Stromal cell of bone marrow (primary cell): Measurements from ENCODE around the gene DNAJC5G.
"Not testable (repeated sequence)": the region's sequence is repeated elsewhere in the genome, so short reads cannot be mapped to it uniquely, and the experiment has no call there.

Experiments used
- DNase-seq: peaks from one replicate; pipeline ENCODE4 v3.0.0-alpha.2; 2012; ENCODE audit warnings: low read depth

Gene DNAJC5G

GRCh38 chr2:27281855-27282559 is 6.8 kb downstream of the DNAJC5G start, which contains the start of gene TRIM54:
TRIM54 (plus strand) TSS chr2:27282429; CDS start chr2:27282732, 303 bp downstream.
- DNase-seq: no peak

DNA sequence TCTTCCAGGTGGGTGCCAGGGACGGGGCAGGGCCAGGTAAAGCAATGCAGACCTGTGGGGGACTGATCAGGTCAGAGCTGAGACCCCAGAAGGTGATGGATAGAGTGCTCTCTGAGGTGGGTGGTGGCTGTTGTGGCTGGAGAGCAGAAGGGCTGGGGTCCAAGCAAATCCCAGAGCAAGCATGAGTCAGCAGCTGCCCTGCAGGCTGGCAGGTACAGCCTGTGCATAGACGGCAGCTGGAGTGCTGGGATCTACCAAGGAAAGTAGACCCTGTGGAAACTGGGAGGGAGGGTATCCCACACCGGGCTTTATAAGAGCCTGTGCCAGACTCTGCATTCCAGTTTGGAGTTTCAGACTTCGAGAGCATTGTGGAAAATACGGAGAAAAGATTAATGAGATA is 7.7 kb downstream of the DNAJC5G start:
- no peak for DNase-seq

DNA sequence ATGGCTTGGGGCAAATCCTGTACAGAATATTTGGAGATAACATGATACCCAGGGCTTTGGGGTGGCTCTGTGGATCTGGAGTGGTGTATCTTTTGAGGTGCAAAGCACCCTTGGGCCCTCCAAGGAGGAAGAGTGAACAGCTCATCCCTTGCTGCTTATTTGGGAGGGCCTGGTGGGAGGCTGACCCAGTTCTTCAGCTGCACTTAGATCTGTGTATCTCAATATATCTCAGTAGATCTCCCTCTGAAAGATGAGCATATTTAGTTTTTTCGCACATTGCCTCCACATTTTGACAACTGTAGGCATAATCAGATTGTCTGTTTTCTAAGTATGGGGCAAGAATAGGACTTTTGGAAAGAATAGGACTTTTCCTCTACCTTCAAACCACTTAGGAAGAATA is 9.8 kb downstream of the DNAJC5G start:
- no peak for DNase-seq

GRCh38 chr2:27285481-27285880 is 10.2 kb downstream of the DNAJC5G start:
- no peak for DNase-seq

DNA sequence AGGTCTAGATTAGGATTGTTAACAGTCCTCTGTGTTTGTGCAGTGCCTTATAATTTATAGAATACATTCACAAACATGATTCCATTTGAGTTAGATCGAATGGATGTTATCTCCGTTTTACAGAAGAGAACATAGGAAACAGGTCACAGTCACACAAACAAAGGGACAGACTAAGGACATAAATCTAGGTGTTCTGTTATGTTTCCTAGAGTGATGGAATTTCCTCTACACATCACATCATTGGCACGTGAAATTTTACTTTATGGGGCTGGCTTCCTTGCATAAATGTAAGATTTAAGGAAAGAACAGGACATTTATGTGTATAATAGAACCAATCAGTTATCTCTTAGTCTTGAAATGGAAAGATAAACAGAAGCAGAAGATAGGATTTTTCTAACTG is 13.4 kb downstream of the DNAJC5G start:
- DNase-seq: no peak

DNA sequence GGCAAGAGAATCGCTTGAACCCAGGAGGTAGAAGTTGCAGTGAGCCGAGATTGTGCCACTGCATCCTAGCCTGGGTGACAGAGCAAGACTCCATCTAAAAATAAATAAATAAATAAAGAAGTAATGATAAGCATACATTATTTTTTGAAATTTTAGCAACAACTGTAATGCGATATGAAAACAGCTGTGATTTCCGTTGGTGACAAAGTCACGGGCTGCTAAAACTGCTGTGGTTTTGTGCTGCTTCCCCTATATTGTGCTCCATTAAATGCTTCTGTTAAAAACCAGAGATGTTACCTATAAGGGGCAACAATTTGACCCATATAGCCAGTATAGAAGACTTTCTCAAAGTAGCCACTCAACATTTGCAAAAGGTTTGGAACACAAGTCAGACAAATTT is 15.3 kb downstream of the DNAJC5G start:
- no peak for DNase-seq

GRCh38 chr2:27291865-27292264 is 16.6 kb downstream of the DNAJC5G start:
- DNase-seq: no peak

DNA sequence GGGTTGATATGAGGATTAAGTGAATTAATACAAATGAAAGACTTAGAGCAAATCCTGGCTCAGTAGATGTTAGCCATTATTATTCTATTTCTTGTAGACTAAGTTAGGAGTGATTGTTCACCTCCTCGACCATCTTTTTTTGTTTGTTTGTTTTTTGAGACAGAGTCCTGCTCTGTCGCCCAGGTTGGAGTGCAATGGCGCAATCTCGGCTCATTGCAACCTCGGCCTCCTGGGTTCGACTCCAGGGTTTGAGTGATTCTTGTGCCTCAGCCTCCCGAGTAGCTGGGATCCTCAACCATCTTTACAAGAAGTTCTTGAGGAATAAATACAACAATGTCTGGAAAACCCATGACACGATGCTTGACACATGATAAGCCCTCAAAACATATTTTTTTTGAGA is 19.7 kb downstream of the DNAJC5G start:
- DNase-seq: no peak

GRCh38 chr2:27296481-27296880 is 21.2 kb downstream of the DNAJC5G start:
- DNase-seq: no peak

DNA sequence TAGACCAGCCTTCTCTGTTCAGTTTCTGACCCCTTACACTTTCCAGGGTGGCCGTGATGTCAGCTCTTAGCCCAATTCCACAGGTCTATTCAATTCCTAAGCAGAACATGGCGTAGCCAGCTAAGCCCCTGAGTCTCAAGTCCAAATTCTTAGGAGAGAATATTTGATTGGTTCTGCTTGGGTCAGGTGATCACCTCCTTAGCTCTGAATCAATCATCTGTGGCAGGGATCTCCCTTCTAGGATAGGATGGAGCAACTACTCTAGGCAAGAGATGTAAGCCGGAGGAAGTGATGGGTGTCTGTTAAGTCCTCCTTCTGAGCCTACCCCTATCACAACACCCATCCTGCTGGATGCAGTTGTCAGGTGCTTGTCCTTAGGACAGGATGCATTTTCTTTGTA is 22.0 kb downstream of the DNAJC5G start:
- DNase-seq: no peak

- no peak for DNase-seq
Measured at GRCh38 chr2:27298391-27299080, 23.3 kb downstream of the DNAJC5G start.

- not testable (repeated sequence) for DNase-seq
Measured at GRCh38 chr2:27300606-27301005, 25.4 kb downstream of the DNAJC5G start.

DNA sequence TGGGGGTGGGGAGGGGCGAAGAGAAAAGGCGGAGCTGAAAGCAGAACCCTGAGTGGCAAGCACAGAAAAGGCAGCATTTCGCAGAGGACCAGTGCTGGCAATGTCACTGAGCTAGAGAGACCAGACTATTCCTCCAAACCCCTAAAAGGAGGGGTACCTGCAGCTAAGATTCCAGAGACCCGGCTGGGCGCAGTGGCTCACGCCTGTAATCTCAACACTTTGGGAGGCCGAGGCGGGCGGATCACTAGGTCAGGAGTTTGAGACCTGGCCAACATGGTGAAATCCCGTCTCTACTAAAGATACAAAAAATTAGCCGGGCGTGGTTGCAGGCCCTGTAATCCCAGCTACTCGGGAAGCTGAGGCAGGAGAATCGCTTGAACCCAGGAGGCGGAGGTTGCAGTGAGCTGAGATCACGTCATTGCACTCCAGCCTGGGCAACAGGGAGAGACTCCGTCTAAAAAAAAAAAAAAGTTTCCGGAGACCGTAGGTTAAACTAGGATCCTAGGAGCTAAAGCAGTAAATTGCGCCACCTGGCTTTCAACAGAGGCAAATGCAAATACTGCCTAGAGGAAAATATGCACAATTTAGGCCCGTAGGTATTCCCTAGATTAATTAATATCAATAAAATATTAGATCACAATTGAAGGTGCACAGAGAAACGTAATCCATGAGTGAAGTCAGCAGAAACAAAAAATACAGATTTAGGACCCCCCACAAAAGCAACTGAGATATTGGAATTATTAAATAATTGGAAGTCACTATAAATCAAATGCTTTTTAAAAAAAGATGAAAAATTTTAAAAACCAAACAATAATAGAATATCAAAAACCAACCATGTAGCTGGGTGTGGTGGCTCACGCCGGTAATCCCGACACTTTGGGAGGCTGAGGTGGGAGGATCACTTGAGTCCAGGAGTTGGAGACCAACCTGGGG is 28.1 kb downstream of the DNAJC5G start:
- DNase-seq: peak; percentile 59

- DNase-seq: no peak
Measured at GRCh38 chr2:27304488-27305240, 29.4 kb downstream of the DNAJC5G start.

DNA sequence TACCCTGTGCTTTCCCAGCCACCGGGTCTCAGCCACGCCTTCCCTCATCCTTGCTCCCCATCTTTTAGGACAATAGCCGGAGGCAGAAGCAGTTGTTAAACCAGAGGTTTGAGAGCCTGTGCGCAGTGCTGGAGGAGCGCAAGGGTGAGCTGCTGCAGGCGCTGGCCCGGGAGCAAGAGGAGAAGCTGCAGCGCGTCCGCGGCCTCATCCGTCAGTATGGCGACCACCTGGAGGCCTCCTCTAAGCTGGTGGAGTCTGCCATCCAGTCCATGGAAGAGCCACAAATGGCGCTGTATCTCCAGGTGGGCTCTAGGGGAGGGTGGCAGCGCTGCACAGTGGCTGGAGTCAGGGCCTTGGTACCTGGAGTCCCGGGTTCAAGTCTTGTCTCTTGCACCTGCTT is 30.3 kb downstream of the DNAJC5G start:
- DNase-seq: no peak

- no peak for DNase-seq
Measured at GRCh38 chr2:27306136-27306535, 30.9 kb downstream of the DNAJC5G start.

DNA sequence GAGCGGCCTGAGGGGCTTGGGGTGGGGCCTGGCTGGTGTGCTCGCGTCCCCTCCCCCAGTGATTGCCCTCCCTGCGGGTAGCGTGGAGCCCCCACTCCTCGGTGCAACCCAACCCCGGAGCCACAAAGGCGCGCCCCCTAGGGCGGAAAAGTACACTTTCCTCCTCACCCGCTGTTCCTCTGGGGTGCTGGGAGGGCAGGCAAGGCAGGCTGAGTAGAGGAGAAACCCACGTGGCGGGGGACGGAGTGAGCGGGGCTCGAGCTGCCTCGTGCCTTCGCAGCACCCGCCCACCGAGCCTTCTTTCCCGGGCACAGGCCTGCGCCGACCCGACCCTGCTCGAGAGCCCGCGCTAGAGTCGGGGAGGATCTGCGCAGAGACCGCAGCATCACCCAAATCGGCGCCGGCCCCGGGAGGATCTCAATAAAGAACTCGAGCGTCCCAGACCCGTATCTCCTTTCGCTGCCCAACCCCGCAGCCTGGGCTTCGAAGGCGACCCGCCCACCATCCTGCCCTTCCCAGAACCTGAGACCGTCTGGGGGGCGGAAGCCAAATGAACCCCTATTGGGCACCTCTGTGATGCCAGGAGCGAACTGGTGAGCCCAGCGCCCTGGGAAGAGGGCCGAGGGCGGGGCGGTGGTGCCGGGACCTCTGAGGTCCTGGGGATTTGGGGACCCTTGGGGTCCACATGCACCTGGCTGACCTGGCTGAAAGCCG is 31.5 kb downstream of the DNAJC5G start:
- DNase-seq: no peak

DNA sequence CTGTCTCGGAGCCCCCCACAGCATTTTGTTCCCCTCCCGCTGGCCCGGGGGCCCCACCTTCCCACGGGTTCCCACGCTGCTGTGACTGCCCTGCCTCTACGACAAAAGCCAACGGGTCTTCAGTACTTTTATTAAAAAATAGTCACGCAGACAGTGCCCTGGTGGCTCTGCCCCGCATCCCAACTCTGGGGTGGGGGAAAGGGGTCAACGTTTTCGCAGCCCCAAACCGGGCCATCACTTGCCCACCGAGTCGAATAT is 32.0 kb downstream of the DNAJC5G start:
- DNase-seq: no peak

GRCh38 chr2:27307545-27308358 is 32.5 kb downstream of the DNAJC5G start:
- DNase-seq: no peak

- DNase-seq: no peak
Measured at GRCh38 chr2:27308359-27308881, 33.2 kb downstream of the DNAJC5G start, which contains the start of gene UCN. UCN (minus strand) TSS chr2:27308445; CDS start chr2:27307895, 550 bp downstream.
